OCI-LY3 (cell line): Measurements from ENCODE around the gene DLX3.

ENCODE experiments used
- H2AFZ ChIP-seq: fragments of 200-600, 300-600 bp; shearing (Covaris generic); 2 replicates; pipeline ENCODE4 v1.6.0; 2014; ENCODE audit warnings: antibody characterized with exemption, low read depth, low read length
- H3K27ac ChIP-seq: fragments of 200-600, 300-600 bp; sonication (generic); 2 replicates; pipeline ENCODE4 v1.5.1; 2014; ENCODE audit warnings: mild to moderate bottlenecking, low read length, moderate library complexity, mixed read lengths
- H3K27me3 ChIP-seq: fragments of 200-600, 300-600 bp; sonication (generic); 2 replicates; pipeline ENCODE4 v1.6.1; 2014; ENCODE audit warnings: low read depth, low read length, mixed read lengths
- H3K36me3 ChIP-seq: fragments of 200-600, 300-600 bp; sonication (generic); replicated peaks from 2 replicates; pipeline ENCODE3; 2014; ENCODE audit warnings: low read depth, low read length, mixed read lengths
- H3K4me1 ChIP-seq: fragments of 300-600, 200-600 bp; sonication (generic); 2 replicates; pipeline ENCODE4 v1.6.1; 2014; ENCODE audit warnings: low read length, mixed read lengths
- H3K4me2 ChIP-seq: fragments of 200-600, 300-600 bp; sonication (generic); 2 replicates; pipeline ENCODE4 v1.6.1; 2014; ENCODE audit warnings: low read length, mixed read lengths
- H3K4me3 ChIP-seq: fragments of 300-600, 200-600 bp; sonication (generic); 2 replicates; pipeline ENCODE4 v1.5.1; 2014; ENCODE audit warnings: antibody characterized with exemption, mild to moderate bottlenecking, low read length, moderate library complexity
- H3K79me2 ChIP-seq: fragments of 300-600, 200-600 bp; shearing (Covaris generic); 2 replicates; pipeline ENCODE4 v1.6.1; 2014; ENCODE audit warnings: mild to moderate bottlenecking, low read length, mixed read lengths
- H3K9ac ChIP-seq: fragments of 300-600, 200-600 bp; shearing (Covaris generic); 2 replicates; pipeline ENCODE4 v1.6.0; 2014; ENCODE audit warnings: mild to moderate bottlenecking, low read length, moderate library complexity
- H3K9me3 ChIP-seq: fragments of 200-600, 300-600 bp; shearing (Covaris generic); 2 replicates; pipeline ENCODE4 v1.6.1; 2014; ENCODE audit warnings: low read length, mixed read lengths; ENCODE audit not compliant: insufficient read depth
- H4K20me1 ChIP-seq: fragments of 200-600, 300-600 bp; sonication (generic); 2 replicates; pipeline ENCODE4 v1.6.1; 2016; ENCODE audit warnings: low read length, mixed read lengths; ENCODE audit not compliant: insufficient read depth
- EZH2phosphoT487 ChIP-seq: fragments of 200-600 bp; shearing (Covaris generic); IDR thresholded peaks from 2 replicates; pipeline ENCODE4 v1.6.1; 2018; ENCODE audit warnings: antibody characterized with exemption, mixed run types, low read depth
- TF ChIP-seq, protein P1 (sequence below): fragments of 200-600, 300-600 bp; sonication (generic); IDR thresholded peaks from 2 replicates; pipeline ENCODE4 v1.5.1; 2014; ENCODE audit warnings: antibody characterized with exemption, low read length, low read depth

DLX3 gene

DNA sequence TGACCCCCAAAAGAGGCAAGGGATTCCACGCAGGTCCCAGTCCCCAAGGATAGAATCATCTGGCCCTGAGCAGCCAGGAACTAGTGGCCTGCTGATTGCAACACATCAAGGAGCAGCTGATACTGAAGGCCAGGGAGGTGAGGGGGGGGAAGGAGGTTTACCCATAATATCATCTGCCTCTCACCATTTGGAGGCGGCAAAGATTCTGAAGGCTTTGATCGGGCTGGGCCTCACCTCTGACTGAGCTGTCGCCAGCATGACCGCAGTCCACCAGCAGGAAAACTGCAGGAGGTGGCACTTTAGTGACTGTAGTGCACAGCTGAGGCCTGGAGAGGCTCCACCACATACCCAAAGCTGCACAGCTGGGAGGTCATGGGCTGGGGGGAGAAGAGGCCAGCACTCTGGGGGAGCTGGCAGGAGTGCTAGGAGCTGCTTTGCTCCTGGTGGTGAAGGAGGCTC, 40.4 kb upstream of the DLX3 start:
- no peaks in the 10 kb centered on the region for H3K36me3 ChIP-seq
- TF ChIP-seq, protein P1, sequence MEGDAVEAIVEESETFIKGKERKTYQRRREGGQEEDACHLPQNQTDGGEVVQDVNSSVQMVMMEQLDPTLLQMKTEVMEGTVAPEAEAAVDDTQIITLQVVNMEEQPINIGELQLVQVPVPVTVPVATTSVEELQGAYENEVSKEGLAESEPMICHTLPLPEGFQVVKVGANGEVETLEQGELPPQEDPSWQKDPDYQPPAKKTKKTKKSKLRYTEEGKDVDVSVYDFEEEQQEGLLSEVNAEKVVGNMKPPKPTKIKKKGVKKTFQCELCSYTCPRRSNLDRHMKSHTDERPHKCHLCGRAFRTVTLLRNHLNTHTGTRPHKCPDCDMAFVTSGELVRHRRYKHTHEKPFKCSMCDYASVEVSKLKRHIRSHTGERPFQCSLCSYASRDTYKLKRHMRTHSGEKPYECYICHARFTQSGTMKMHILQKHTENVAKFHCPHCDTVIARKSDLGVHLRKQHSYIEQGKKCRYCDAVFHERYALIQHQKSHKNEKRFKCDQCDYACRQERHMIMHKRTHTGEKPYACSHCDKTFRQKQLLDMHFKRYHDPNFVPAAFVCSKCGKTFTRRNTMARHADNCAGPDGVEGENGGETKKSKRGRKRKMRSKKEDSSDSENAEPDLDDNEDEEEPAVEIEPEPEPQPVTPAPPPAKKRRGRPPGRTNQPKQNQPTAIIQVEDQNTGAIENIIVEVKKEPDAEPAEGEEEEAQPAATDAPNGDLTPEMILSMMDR = no peak
- TF ChIP-seq EZH2phosphoT487 = no peak

DNA sequence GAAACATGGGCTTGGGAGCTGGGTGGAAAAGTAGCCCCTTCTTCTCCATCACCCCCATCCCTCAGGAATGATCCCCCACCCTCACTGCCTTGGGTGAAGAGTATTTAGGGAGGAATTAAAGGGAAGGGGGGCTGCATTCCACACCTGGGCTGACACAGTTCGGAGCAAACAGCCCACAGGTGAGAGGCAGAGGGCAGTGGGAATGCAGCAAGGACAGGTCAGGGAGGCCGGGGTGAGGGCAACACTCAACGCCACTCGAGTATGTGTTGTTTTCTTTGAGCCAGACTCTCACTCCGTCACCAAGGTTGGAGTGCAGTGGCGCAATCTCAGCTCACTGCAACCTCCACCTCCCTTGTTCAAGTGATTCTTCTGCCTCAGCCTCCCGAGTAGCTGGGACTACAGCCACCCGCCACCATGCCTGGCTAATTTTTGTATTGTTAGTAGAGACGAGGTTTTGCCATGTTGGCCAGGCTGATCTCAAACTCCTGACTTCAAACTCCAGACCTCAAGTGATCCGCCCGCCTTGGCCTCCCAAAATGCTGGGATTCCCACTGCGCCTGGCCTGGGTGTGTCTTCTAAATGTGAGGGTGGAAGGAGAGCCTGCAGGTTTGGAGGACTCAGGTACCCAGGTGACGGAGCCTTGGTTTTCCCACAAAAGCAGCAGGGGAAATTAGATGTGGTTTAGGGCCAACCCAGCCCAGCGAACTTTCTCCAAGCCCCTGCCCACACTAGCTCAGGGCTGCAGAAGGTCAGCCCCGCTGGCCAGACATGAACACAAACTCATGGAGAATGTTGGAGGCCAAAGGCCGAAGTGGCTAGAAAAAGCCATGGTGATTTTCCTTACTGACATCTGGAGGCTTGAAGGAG, 39.7 kb upstream of the DLX3 start:
- Histone ChIP-seq H3K27ac (no peak overlapping the region), H3K4me1 (no peaks in the 10 kb centered on the region), H3K36me3 (no peaks in the 10 kb centered on the region), H3K4me3 (no peak overlapping the region), H3K27me3 (peaks cover 23% of the 10 kb centered on the region), H3K4me2 (no peak overlapping the region), H3K9ac (no peak overlapping the region), H3K9me3 (no peaks in the 10 kb centered on the region), H4K20me1 (no peaks in the 10 kb centered on the region), H2AFZ (no peak overlapping the region), H3K79me2 (no peaks in the 10 kb centered on the region)
- TF ChIP-seq, protein P1 = no peak
- no peak for TF ChIP-seq EZH2phosphoT487

More for the DNA sequence above, 40.4 kb upstream of the DLX3 start:
- Histone ChIP-seq H2AFZ (no peak overlapping the region), H3K9me3 (no peaks in the 10 kb centered on the region), H3K4me3 (no peak overlapping the region), H3K79me2 (no peaks in the 10 kb centered on the region), H3K4me1 (no peaks in the 10 kb centered on the region), H4K20me1 (no peaks in the 10 kb centered on the region), H3K9ac (no peak overlapping the region), H3K4me2 (no peak overlapping the region), H3K27me3 (peaks cover 21% of the 10 kb centered on the region), H3K27ac (no peak overlapping the region)

DNA sequence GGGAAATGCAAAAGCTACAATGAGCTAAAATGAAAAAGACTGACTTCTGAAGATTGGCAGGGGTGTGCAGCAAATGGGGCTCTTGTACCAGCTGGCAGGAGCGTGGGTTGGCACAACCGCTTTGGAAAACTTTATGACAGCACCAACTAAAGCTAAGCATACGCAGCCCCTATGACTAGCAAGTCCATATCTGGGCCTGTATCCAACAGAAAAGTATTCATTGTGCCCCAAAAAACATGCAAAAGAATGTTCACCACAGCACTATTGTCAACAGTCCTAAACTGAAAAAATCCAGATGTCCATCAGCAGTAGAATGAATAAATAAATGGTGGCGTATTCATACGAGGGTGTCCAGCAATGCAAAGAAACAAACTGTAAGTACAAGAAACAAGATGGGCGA, 38.3 kb upstream of the DLX3 start:
- no peaks in the 10 kb centered on the region for H3K79me2 ChIP-seq
- no peak overlapping the region for H2AFZ ChIP-seq
- TF ChIP-seq EZH2phosphoT487 = no peak
- peaks cover 21% of the 10 kb centered on the region for H3K27me3 ChIP-seq
- H3K27ac ChIP-seq = no peak overlapping the region
- H3K4me2 ChIP-seq = no peak overlapping the region
- H3K4me3 ChIP-seq = no peak overlapping the region
- no peaks in the 10 kb centered on the region for H3K9me3 ChIP-seq
- H3K36me3 ChIP-seq = no peaks in the 10 kb centered on the region
- no peak overlapping the region for H3K9ac ChIP-seq
- no peaks in the 10 kb centered on the region for H4K20me1 ChIP-seq
- H3K4me1 ChIP-seq = no peaks in the 10 kb centered on the region

DNA sequence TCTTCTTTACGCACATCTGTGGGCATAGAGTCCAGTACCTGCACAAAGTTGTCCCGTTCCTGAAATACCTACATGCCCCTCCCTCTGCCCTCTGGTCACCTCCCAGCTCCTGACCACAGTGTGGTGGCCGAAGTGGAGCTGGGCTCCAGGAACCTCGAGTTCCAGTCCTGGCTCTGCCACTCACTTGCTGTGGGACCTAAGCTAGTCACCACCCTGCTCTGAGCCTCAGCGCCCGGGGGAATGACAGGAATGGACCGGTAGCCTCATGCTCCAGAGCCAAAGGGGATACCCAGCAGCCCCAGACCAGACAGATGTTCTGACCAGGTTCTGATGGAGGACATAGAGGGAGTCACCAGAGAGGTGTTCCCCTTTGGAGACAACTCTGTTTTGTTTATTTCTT, 34.2 kb upstream of the DLX3 start:
- peaks cover 15% of the 10 kb centered on the region; the same call in 1 of the 2 replicates for H3K27me3 ChIP-seq
- no peak overlapping the region for H3K27ac ChIP-seq
- no peaks in the 10 kb centered on the region for H3K79me2 ChIP-seq
- no peak overlapping the region for H3K9ac ChIP-seq
- TF ChIP-seq, protein P1 = no peak
- no peak for TF ChIP-seq EZH2phosphoT487
- H3K4me3 ChIP-seq = no peak overlapping the region
- no peaks in the 10 kb centered on the region for H3K36me3 ChIP-seq
- H3K4me2 ChIP-seq = no peak overlapping the region
- H2AFZ ChIP-seq = no peak overlapping the region
- H4K20me1 ChIP-seq = no peaks in the 10 kb centered on the region
- H3K4me1 ChIP-seq = peaks cover 8% of the 10 kb centered on the region; the same call in 1 of the 2 replicates
- H3K9me3 ChIP-seq = no peaks in the 10 kb centered on the region; the same call in 1 of the 2 replicates
